ENCODE data around the gene ZNF521. TPM values are rescaled to one million over a fixed set of nuclear protein-coding genes. Genes with fewer than 3 reads are reported as not detected.

The ZNF521 gene
- total and polyA plus RNA-seq, 2 donors, result 13.1 to 58.3 TPM

- Histone ChIP-seq H3K4me3 (ENCODE audit: low read depth, low read length) (no peak overlapping the region), H3K4me1 (ENCODE audit: insufficient read depth) (no peaks in the 10 kb centered on the region), H3K36me3 (ENCODE audit: insufficient read depth) (peaks cover 2% of the 10 kb centered on the region), H3K27ac (ENCODE audit: low read depth) (no peak overlapping the region)
- no peak for DNase-seq (ENCODE audit: extremely low spot score)
- 90% methylated on average over 4 of the region's 4 CpGs for WGBS
Measured at GRCh38 chr18:25322806-25323205, 29.2 kb downstream of the ZNF521 start.

GRCh38 chr18:25316381-25317018, 35.5 kb downstream of the ZNF521 start:
- Histone ChIP-seq H3K4me1 (ENCODE audit: insufficient read depth) (no peaks in the 10 kb centered on the region), H3K4me3 (ENCODE audit: low read depth, low read length) (no peak overlapping the region), H3K36me3 (ENCODE audit: insufficient read depth) (peaks cover 2% of the 10 kb centered on the region), H3K27ac (ENCODE audit: low read depth) (no peak overlapping the region)
- 85% methylated on average over 9 of the region's 9 CpGs for WGBS
- DNase-seq (ENCODE audit: extremely low spot score), result no peak

- H3K27ac ChIP-seq (ENCODE audit: low read depth), result no peak overlapping the region
- no peaks in the 10 kb centered on the region for H3K4me1 ChIP-seq (ENCODE audit: insufficient read depth)
- no peak for DNase-seq (ENCODE audit: extremely low spot score)
- H3K36me3 ChIP-seq (ENCODE audit: insufficient read depth), result peaks cover 2% of the 10 kb centered on the region
- no peak overlapping the region for H3K4me3 ChIP-seq (ENCODE audit: low read depth, low read length)
Measured at GRCh38 chr18:25314838-25315190, 37.2 kb downstream of the ZNF521 start.

- Histone ChIP-seq H3K36me3 (ENCODE audit: insufficient read depth) (no peaks in the 10 kb centered on the region), H3K4me1 (ENCODE audit: insufficient read depth) (no peaks in the 10 kb centered on the region), H3K27ac (ENCODE audit: low read depth) (no peak overlapping the region), H3K4me3 (ENCODE audit: low read depth, low read length) (no peak overlapping the region)
- DNase-seq (ENCODE audit: extremely low spot score), result no peak
- WGBS, result 60% methylated on average over 3 of the region's 3 CpGs
Measured at GRCh38 chr18:25314151-25314837, 37.7 kb downstream of the ZNF521 start.

- H3K4me3 ChIP-seq (ENCODE audit: low read depth, low read length), result no peak overlapping the region
- no peak overlapping the region for H3K27ac ChIP-seq (ENCODE audit: low read depth)
- WGBS, result 68% methylated on average over 1 of the region's 1 CpG
Measured at GRCh38 chr18:25313268-25313667, 38.7 kb downstream of the ZNF521 start.

GRCh38 chr18:25310045-25310444, 41.9 kb downstream of the ZNF521 start:
- no peaks in the 10 kb centered on the region for H3K36me3 ChIP-seq (ENCODE audit: insufficient read depth)
- no peak for DNase-seq (ENCODE audit: extremely low spot score)
- no peaks in the 10 kb centered on the region for H3K4me1 ChIP-seq (ENCODE audit: insufficient read depth)
- H3K27ac ChIP-seq (ENCODE audit: low read depth), result no peak overlapping the region
- no peak overlapping the region for H3K4me3 ChIP-seq (ENCODE audit: low read depth, low read length)

More at GRCh38 chr18:25313268-25313667, 38.7 kb downstream of the ZNF521 start:
- no peak for DNase-seq (ENCODE audit: extremely low spot score)
- no peaks in the 10 kb centered on the region for H3K4me1 ChIP-seq (ENCODE audit: insufficient read depth)
- no peaks in the 10 kb centered on the region for H3K36me3 ChIP-seq (ENCODE audit: insufficient read depth)

- Histone ChIP-seq H3K27ac (ENCODE audit: low read depth) (no peak overlapping the region), H3K4me1 (ENCODE audit: insufficient read depth) (no peaks in the 10 kb centered on the region), H3K4me3 (ENCODE audit: low read depth, low read length) (no peak overlapping the region), H3K36me3 (ENCODE audit: insufficient read depth) (no peaks in the 10 kb centered on the region)
- 92% methylated on average over 3 of the region's 3 CpGs for WGBS
- DNase-seq (ENCODE audit: extremely low spot score), result no peak
Measured at GRCh38 chr18:25308381-25308780, 43.6 kb downstream of the ZNF521 start.

GRCh38 chr18:25307192-25307591, 44.8 kb downstream of the ZNF521 start:
- Histone ChIP-seq H3K36me3 (ENCODE audit: insufficient read depth) (no peaks in the 10 kb centered on the region), H3K4me1 (ENCODE audit: insufficient read depth) (no peaks in the 10 kb centered on the region), H3K4me3 (ENCODE audit: low read depth, low read length) (no peak overlapping the region), H3K27ac (ENCODE audit: low read depth) (no peak overlapping the region)
- DNase-seq (ENCODE audit: extremely low spot score), result no peak
- WGBS, result 95% methylated on average over 1 of the region's 1 CpG

GRCh38 chr18:25306671-25307070, 45.3 kb downstream of the ZNF521 start:
- H3K27ac ChIP-seq (ENCODE audit: low read depth), result no peak overlapping the region
- H3K36me3 ChIP-seq (ENCODE audit: insufficient read depth), result no peaks in the 10 kb centered on the region
- 96% methylated on average over 1 of the region's 1 CpG for WGBS
- no peak overlapping the region for H3K4me3 ChIP-seq (ENCODE audit: low read depth, low read length)
- DNase-seq (ENCODE audit: extremely low spot score), result no peak
- H3K4me1 ChIP-seq (ENCODE audit: insufficient read depth), result no peaks in the 10 kb centered on the region

- no peaks in the 10 kb centered on the region for H3K4me1 ChIP-seq (ENCODE audit: insufficient read depth)
- no peak for DNase-seq (ENCODE audit: extremely low spot score)
- H3K36me3 ChIP-seq (ENCODE audit: insufficient read depth), result no peaks in the 10 kb centered on the region
- no peak overlapping the region for H3K4me3 ChIP-seq (ENCODE audit: low read depth, low read length)
- no peak overlapping the region for H3K27ac ChIP-seq (ENCODE audit: low read depth)
Measured at GRCh38 chr18:25305584-25305983, 46.4 kb downstream of the ZNF521 start.

- 91% methylated on average over 2 of the region's 2 CpGs for WGBS
- Histone ChIP-seq H3K4me3 (ENCODE audit: low read depth, low read length) (no peak overlapping the region), H3K4me1 (ENCODE audit: insufficient read depth) (no peaks in the 10 kb centered on the region), H3K36me3 (ENCODE audit: insufficient read depth) (no peaks in the 10 kb centered on the region), H3K27ac (ENCODE audit: low read depth) (no peak overlapping the region)
- no peak for DNase-seq (ENCODE audit: extremely low spot score)
Measured at GRCh38 chr18:25300492-25300891, 51.5 kb downstream of the ZNF521 start.

- WGBS, result 85% methylated on average over 8 of the region's 8 CpGs
- Histone ChIP-seq H3K4me1 (ENCODE audit: insufficient read depth) (no peaks in the 10 kb centered on the region), H3K4me3 (ENCODE audit: low read depth, low read length) (no peak overlapping the region), H3K27ac (ENCODE audit: low read depth) (peak overlapping the region; percentile 85), H3K36me3 (ENCODE audit: insufficient read depth) (no peaks in the 10 kb centered on the region)
- DNase-seq (ENCODE audit: extremely low spot score), result no peak
Measured at GRCh38 chr18:25299426-25300300, 52.3 kb downstream of the ZNF521 start.

GRCh38 chr18:25298853-25299274, 53.1 kb downstream of the ZNF521 start:
- peak overlapping the region; percentile 85 for H3K27ac ChIP-seq (ENCODE audit: low read depth)
- H3K4me1 ChIP-seq (ENCODE audit: insufficient read depth), result no peaks in the 10 kb centered on the region
- H3K36me3 ChIP-seq (ENCODE audit: insufficient read depth), result no peaks in the 10 kb centered on the region
- WGBS, result 52% methylated on average over 4 of the region's 4 CpGs
- no peak for DNase-seq (ENCODE audit: extremely low spot score)
- no peak overlapping the region for H3K4me3 ChIP-seq (ENCODE audit: low read depth, low read length)

- 97% methylated on average over 2 of the region's 2 CpGs for WGBS
- Histone ChIP-seq H3K4me3 (ENCODE audit: low read depth, low read length) (no peak overlapping the region), H3K27ac (ENCODE audit: low read depth) (no peak overlapping the region), H3K36me3 (ENCODE audit: insufficient read depth) (no peaks in the 10 kb centered on the region), H3K4me1 (ENCODE audit: insufficient read depth) (no peaks in the 10 kb centered on the region)
- no peak for DNase-seq (ENCODE audit: extremely low spot score)
Measured at GRCh38 chr18:25295624-25296138, 56.3 kb downstream of the ZNF521 start.
